Anterior cingulate cortex (tissue), 58 donors: ENCODE measurements around the gene MATN1.

Experiments
- DNase-seq, 58 donors: peaks; one replicate each; lab custom pipeline; 2025; lab: John Stamatoyannopoulos, UW

MATN1 gene

GRCh38 chr1:30735668-30736498 lies 12.5 kb upstream of the MATN1 start:
- no peak for DNase-seq

DNA sequence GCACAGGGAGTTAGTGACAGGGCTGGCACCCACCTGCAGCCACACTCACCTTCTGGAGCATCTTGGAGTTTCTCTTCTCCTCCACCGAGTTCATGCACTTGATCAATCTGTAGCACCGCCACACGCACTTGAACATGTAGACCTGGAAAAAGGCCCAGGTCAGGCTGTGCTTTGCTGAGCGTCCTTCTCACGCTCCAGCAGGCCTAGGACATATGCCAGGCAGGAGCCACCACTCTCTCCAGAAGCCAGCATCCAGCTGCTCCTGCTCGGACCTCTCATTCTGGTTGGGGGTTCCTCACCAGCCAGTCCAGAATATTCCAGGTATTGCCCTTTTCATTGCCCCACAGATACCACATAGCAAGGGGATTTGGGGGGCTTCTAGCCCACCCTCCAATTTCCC lies 11.7 kb upstream of the MATN1 start:
- DNase-seq, result no peak

GRCh38 chr1:30734580-30734979 lies 11.2 kb upstream of the MATN1 start:
- no peak for DNase-seq

GRCh38 chr1:30734106-30734505 lies 10.7 kb upstream of the MATN1 start:
- no peak for DNase-seq

DNA sequence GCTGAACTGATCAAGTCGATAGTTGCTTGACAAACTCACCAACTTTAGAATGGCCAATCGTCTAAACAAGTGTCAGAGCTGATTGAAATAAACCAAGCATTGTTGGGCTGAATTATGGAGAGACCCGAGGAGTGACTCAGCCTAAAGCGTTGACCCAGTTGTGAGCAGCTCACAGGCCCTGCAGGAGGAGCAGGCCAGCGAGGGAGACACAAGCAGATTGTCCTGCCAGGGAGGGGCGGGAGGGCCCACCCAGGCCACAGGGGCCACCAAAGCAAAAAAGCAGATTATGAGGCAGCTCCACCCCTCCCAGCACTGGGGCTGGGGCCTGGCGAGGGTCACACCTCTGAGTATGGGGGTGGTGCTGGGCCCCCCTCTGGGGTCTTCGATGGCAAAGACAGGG lies 10.1 kb upstream of the MATN1 start:
- DNase-seq, result peak in 1 of 58 donors; percentile 26

DNA sequence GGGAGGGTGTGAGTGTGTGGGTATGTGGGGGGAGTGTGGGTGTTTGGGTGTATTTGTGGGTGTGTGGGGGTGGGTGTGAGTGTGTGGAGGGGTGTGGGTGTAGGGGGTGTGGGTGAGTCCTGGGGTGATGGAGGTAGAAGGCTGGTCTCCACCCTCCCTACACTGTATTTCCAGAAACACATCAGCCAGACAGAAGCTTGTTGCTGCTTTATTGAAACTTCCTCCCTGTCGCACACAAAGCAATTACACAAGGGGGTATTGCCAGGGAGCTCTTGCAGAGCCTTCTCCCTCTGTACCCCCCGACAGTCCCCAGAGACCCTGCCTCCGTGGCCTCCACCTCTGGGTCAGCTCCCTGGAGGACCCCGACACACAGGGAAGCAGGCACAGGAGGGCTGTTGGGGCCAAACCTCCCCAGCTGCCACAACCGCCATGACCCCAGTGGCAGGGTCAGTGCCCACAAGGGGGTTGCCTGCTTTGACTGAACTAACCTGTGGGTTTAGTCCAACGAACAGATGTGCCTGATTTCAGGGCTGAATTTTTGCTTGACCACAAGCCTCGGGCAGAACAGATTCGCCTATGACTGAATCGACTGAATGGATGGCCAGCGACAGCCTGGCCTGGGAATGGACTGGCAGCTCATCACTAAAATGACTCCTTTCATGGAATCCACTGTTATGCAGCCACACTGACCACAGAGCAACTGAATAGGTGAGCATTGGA lies 9.1 kb upstream of the MATN1 start:
- DNase-seq, result peak in 2 of 58 donors; percentile 11 to 18

DNA sequence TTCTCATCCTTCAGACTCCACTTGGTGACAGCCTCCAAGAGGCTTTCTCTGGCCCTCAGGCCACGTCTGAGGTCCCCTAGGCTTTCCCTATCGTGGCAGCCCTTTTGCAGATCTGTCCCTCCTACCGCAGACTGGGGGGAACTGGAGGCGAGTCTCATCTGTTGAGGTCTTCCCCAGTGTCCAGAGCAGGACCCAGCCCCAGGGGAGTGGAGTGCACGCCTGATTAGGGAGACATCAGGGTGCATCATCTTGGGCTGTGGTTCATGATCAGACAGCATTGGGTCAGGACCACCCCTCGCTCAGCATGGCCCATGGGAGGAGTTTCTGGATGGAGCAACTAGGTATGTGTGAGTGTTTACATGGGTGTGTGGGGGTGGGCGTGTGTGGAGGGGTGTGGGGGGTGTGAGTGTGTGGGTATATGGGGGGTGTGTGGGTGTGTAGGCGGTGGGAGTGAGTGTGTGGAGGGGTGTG lies 8.5 kb upstream of the MATN1 start:
- peak in 1 of 58 donors; percentile 33 for DNase-seq

- no peak for DNase-seq
These were observed 7.9 kb upstream of the MATN1 start for GRCh38 chr1:30731109-30731805.

DNA sequence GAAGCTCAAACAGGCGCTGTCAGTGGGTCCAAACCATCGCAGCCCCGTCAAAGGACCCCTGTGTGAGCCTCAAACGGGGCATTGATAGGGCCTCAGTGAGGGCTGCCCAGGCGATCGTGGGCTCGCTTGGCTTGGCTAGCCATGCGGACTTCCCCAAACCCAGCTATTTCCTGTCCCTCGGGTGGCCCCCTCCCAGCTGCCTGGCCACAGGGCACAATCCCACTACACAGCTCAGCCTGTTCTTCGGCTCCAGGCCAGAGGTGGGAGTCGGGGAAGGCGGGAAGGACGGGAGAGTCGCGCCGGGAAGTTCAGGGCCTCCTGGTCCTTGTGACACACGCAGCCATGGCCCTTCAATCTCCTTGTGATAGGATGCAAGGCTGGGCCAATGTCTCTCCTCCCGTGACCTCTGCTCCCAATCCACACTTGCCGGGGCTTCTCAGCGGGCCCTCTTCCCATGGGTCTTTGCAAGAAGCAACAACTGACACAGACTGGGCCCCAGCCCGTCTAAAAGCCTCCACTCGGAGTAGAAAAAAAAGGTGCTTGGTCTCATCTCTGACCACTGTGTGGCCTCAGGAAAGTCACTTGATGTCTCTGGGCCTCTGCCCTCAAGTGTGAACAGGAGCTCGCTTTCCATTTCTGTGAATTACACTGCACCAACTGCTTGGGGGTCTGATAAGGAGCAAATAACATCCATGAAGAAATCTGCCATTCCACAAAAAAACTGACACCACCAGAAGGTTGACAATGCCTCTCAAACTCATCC lies 7.1 kb upstream of the MATN1 start:
- peak in 22 of 58 donors; percentile 10 to 59 (median 32) for DNase-seq

GRCh38 chr1:30729901-30730300 lies 6.5 kb upstream of the MATN1 start:
- DNase-seq, result no peak

DNA sequence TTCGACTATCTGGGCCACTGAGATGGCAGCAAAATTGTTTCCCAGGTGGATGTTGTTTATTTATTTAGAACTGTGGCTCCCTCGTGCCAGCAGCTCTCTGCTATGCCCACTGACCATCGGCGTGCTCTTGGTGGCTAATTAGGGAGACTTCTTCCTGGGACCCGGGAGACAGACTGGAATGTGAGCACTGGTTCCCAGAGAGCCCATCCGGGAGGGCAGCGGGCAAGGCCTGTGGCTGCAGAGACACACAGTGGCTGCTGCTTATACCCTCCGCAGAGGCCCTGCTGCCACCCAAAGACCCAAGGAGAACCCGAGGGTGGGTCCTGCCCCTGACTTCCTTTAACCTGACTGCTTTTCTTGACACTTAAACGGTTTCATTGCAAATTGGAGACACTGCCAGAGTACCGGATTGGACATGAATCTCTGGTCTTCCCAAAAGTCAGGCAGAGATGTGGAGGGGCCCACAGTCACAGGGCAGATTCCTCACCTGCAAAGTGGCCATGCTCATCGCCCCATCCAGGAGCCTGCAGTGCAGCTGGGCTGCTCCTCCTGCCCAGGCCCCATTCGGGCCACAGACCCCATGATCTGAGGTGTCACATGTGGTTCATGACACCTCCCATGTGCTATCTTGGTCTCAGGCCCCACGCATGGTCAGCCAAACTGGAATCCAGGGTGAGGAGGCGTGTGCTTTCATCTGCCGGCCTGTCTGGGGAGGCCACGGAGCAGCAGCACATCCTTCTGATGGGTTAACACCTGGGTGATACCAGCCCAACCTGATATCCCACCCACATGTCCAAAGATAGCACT lies 5.7 kb upstream of the MATN1 start:
- no peak for DNase-seq

DNA sequence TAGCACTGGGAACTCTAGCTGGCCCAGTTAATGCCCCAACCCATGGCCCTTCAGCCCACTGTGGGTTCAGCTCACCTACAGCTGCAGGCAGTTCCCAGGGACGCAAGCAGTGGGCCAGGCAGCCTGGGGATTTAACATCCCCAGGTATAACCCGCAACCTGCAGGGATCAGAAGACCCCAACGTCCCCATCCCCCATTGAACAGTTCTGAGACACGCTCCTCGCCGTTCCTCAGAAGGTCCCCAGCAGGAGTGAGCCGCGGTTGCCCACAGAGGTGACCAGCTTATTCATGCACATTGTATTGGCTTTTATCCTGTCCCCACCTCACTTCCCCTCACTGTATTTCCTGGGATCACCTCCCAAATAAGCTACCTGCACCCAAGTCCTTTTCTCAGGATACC lies 5.0 kb upstream of the MATN1 start:
- DNase-seq, result no peak

- DNase-seq, result peak in 1 of 58 donors; percentile 32
These were observed 4.4 kb upstream of the MATN1 start for GRCh38 chr1:30727824-30728223.

- no peak for DNase-seq
These were observed 3.6 kb upstream of the MATN1 start for GRCh38 chr1:30726773-30727684.

- no peak for DNase-seq
These were observed 2.9 kb upstream of the MATN1 start for GRCh38 chr1:30726236-30726635.

GRCh38 chr1:30725450-30726095 lies 2.2 kb upstream of the MATN1 start:
- peak in 24 of 58 donors; percentile 13 to 69 (median 39) for DNase-seq

DNA sequence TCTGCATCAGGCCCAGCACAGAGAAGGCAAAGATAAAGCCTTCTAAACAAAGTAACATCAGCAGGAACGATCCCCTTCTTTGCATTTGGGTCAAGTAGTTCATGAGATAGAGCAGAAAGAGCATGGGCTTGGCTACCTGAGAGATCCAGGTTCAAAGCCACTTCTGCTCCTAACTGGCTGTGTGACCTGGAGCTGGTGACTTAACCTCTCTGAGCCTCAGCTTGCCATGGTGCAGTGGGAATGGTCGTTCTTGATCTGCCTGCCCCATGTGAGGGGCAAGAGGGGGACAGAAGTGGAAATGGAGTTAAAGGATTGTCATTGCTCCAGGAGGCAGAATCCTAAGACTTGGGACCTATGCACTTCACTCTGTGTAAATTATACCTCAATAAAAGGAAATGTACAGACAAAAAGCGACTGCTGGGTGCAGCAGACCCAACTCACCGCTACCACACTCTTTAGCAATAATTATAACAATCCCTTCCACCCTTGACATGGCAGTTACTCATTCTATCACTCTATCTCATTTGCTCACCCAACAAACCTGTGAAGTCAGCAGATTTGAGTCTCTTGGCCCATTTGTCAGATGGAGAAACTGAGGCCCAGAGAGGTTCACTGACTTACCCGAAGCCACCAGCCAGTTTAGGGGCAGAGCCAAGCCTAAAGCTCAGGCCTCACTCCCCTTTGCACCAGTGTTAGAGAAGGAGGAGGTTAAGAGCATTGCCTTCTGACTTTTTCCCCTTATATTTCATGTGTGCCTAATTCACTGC lies 1.5 kb upstream of the MATN1 start:
- no peak for DNase-seq
